Activated naive CD8-positive, alpha-beta T cell treated with anti-CD3 and anti-CD28 coated beads for 36 hours (primary cell): ENCODE data around the gene PXN. TPM values are rescaled to one million over a fixed set of nuclear protein-coding genes. Genes with fewer than 3 reads are reported as not detected.
"Not testable (repeated sequence)": the region's sequence is repeated elsewhere in the genome, so short reads cannot be mapped to it uniquely, and the experiment has no call there.

Experiments
- DNase-seq: peaks from one replicate; pipeline ENCODE4 v3.0.0; 2021
- H3K27ac Mint-ChIP-seq: one replicate; pipeline ENCODE4 v1.8.0; 2022; ENCODE audit warnings: mild to moderate bottlenecking, moderate library complexity, mixed read lengths
- H3K27me3 Mint-ChIP-seq: one replicate; pipeline ENCODE4 v1.8.0; 2022; ENCODE audit warnings: mild to moderate bottlenecking, mixed read lengths
- H3K36me3 Mint-ChIP-seq: one replicate; pipeline ENCODE4 v1.8.0; 2021; ENCODE audit warnings: mild to moderate bottlenecking, mixed read lengths
- H3K4me1 Mint-ChIP-seq: one replicate; pipeline ENCODE4 v1.8.0; 2021; ENCODE audit warnings: mixed read lengths
- H3K4me3 Mint-ChIP-seq: one replicate; pipeline ENCODE4 v1.8.0; 2022; ENCODE audit warnings: mild to moderate bottlenecking, moderate library complexity, mixed read lengths
- H3K9me3 Mint-ChIP-seq: one replicate; pipeline ENCODE4 v1.8.0; 2022; ENCODE audit warnings: mixed read lengths
- total RNA-seq, 2 experiments: library from RNA; stranded (reverse); gene quantifications; one replicate each; pipeline ENCODE4 v1.2.3, GENCODE V29; 2021

PXN gene
- total RNA-seq, 2 experiments from 2014 or later, result 37.1 to 39.2 TPM

GRCh38 chr12:120197542-120197887 is 68.0 kb downstream of the PXN start:
- Mint-ChIP-seq H3K4me3 (peak overlapping the region; percentile 92), H3K36me3 (peaks cover 66% of the 10 kb centered on the region), H3K4me1 (peaks cover 53% of the 10 kb centered on the region), H3K27ac (peak overlapping the region; percentile 99), H3K27me3 (peaks cover 16% of the 10 kb centered on the region), H3K9me3 (peaks cover 1% of the 10 kb centered on the region)
- DNase-seq, result no peak

- DNase-seq, H3K9me3 Mint-ChIP-seq: not testable (repeated sequence)
- H3K27me3 Mint-ChIP-seq, result peaks cover 16% of the 10 kb centered on the region
- peaks cover 52% of the 10 kb centered on the region for H3K4me1 Mint-ChIP-seq
- H3K4me3 Mint-ChIP-seq, result peak overlapping the region; percentile 92
- H3K27ac Mint-ChIP-seq, result peak overlapping the region; percentile 99
- H3K36me3 Mint-ChIP-seq, result peaks cover 65% of the 10 kb centered on the region
Measured at GRCh38 chr12:120196817-120197541, 68.6 kb downstream of the PXN start.

GRCh38 chr12:120196363-120196762 is 69.2 kb downstream of the PXN start:
- no peak for DNase-seq

GRCh38 chr12:120194534-120195395 is 70.8 kb downstream of the PXN start, which contains the start of gene GCN1:
Gene GCN1 (minus strand): TSS chr12:120194715. CDS start chr12:120194697, 18 bp downstream.
- Mint-ChIP-seq H3K4me3 (peak within 1 kb of the TSS; percentile 88), H3K9me3 (peaks cover 1% of the 10 kb centered on the region), H3K36me3 (peaks cover 65% of the 10 kb centered on the region), H3K27me3 (peaks cover 8% of the 10 kb centered on the region), H3K4me1 (peaks cover 55% of the 10 kb centered on the region), H3K27ac (peak within 1 kb of the TSS; percentile 93)
- DNase-seq, result peak; percentile 94

More at GRCh38 chr12:120196363-120196762, 69.2 kb downstream of the PXN start:
- Mint-ChIP-seq H3K27ac (peak overlapping the region; percentile 99), H3K27me3 (peaks cover 16% of the 10 kb centered on the region), H3K36me3 (peaks cover 68% of the 10 kb centered on the region), H3K4me3 (peak overlapping the region; percentile 88), H3K4me1 (peaks cover 58% of the 10 kb centered on the region), H3K9me3 (peaks cover 1% of the 10 kb centered on the region)

GRCh38 chr12:120194226-120194533 is 71.3 kb downstream of the PXN start:
- peaks cover 60% of the 10 kb centered on the region for H3K36me3 Mint-ChIP-seq

GRCh38 chr12:120193286-120193685 is 72.2 kb downstream of the PXN start:
- H3K4me3 Mint-ChIP-seq, result peak overlapping the region; percentile 88
- peaks cover 53% of the 10 kb centered on the region for H3K36me3 Mint-ChIP-seq
- not testable (repeated sequence) for H3K27me3 Mint-ChIP-seq, H3K9me3 Mint-ChIP-seq, DNase-seq
- H3K4me1 Mint-ChIP-seq, result peaks cover 40% of the 10 kb centered on the region
- H3K27ac Mint-ChIP-seq, result peak overlapping the region; percentile 56

More at GRCh38 chr12:120194226-120194533, 71.3 kb downstream of the PXN start:
- Mint-ChIP-seq H3K9me3 (peaks cover under 1% of the 10 kb centered on the region), H3K4me3 (peak overlapping the region; percentile 88), H3K27me3 (peaks cover 5% of the 10 kb centered on the region), H3K27ac (peak overlapping the region; percentile 91), H3K4me1 (peaks cover 49% of the 10 kb centered on the region)
- no peak for DNase-seq

- H3K27ac Mint-ChIP-seq, result no peak overlapping the region
- peaks cover 3% of the 10 kb centered on the region for H3K27me3 Mint-ChIP-seq
- H3K4me3 Mint-ChIP-seq, result no peak overlapping the region
- H3K4me1 Mint-ChIP-seq, result peaks cover 35% of the 10 kb centered on the region
- H3K36me3 Mint-ChIP-seq, result peaks cover 47% of the 10 kb centered on the region
- no peak for DNase-seq
- H3K9me3 Mint-ChIP-seq, result no peaks in the 10 kb centered on the region
Measured at GRCh38 chr12:120190985-120191480, 74.5 kb downstream of the PXN start.

- Mint-ChIP-seq H3K4me1 (peaks cover 32% of the 10 kb centered on the region), H3K36me3 (peaks cover 43% of the 10 kb centered on the region), H3K9me3 (no peaks in the 10 kb centered on the region), H3K27me3 (peaks cover 3% of the 10 kb centered on the region), H3K4me3 (no peak overlapping the region), H3K27ac (no peak overlapping the region)
- DNase-seq, result no peak
Measured at GRCh38 chr12:120190386-120190785, 75.1 kb downstream of the PXN start.

- H3K27ac Mint-ChIP-seq, result no peak overlapping the region
- H3K27me3 Mint-ChIP-seq, result no peaks in the 10 kb centered on the region
- peaks cover 34% of the 10 kb centered on the region for H3K36me3 Mint-ChIP-seq
- DNase-seq, result no peak
- H3K4me3 Mint-ChIP-seq, result no peak overlapping the region
- no peaks in the 10 kb centered on the region for H3K9me3 Mint-ChIP-seq
- peaks cover 13% of the 10 kb centered on the region for H3K4me1 Mint-ChIP-seq
Measured at GRCh38 chr12:120186654-120187053, 78.9 kb downstream of the PXN start.

GRCh38 chr12:120183211-120183631 is 82.3 kb downstream of the PXN start:
- H3K4me3 Mint-ChIP-seq, result no peak overlapping the region
- peaks cover 31% of the 10 kb centered on the region for H3K36me3 Mint-ChIP-seq
- no peak for DNase-seq
- H3K27me3 Mint-ChIP-seq, result no peaks in the 10 kb centered on the region
- peaks cover 9% of the 10 kb centered on the region for H3K4me1 Mint-ChIP-seq
- no peak overlapping the region for H3K27ac Mint-ChIP-seq
- no peaks in the 10 kb centered on the region for H3K9me3 Mint-ChIP-seq

GRCh38 chr12:120181991-120182631 is 83.4 kb downstream of the PXN start:
- Mint-ChIP-seq H3K27me3 (no peaks in the 10 kb centered on the region), H3K9me3 (no peaks in the 10 kb centered on the region), H3K4me1 (peaks cover 9% of the 10 kb centered on the region), H3K4me3 (no peak overlapping the region), H3K27ac (no peak overlapping the region), H3K36me3 (peaks cover 38% of the 10 kb centered on the region)
- DNase-seq, result no peak

GRCh38 chr12:120180975-120181374 is 84.6 kb downstream of the PXN start:
- Mint-ChIP-seq H3K4me3 (no peak overlapping the region), H3K27me3 (no peaks in the 10 kb centered on the region), H3K36me3 (peaks cover 33% of the 10 kb centered on the region), H3K4me1 (no peaks in the 10 kb centered on the region), H3K27ac (no peak overlapping the region), H3K9me3 (no peaks in the 10 kb centered on the region)
- no peak for DNase-seq

- no peak for DNase-seq
- H3K36me3 Mint-ChIP-seq, result peaks cover 34% of the 10 kb centered on the region
- no peaks in the 10 kb centered on the region for H3K27me3 Mint-ChIP-seq
- no peak overlapping the region for H3K27ac Mint-ChIP-seq
- no peak overlapping the region for H3K4me3 Mint-ChIP-seq
- H3K9me3 Mint-ChIP-seq, result no peaks in the 10 kb centered on the region
- H3K4me1 Mint-ChIP-seq, result peaks cover 5% of the 10 kb centered on the region
Measured at GRCh38 chr12:120175537-120175936, 90.0 kb downstream of the PXN start.

GRCh38 chr12:120175062-120175461 is 90.5 kb downstream of the PXN start:
- Mint-ChIP-seq H3K27ac (no peak overlapping the region), H3K36me3 (peaks cover 36% of the 10 kb centered on the region)
- DNase-seq, result no peak

GRCh38 chr12:120172053-120172452 is 93.5 kb downstream of the PXN start:
- H3K36me3 Mint-ChIP-seq, result peaks cover 33% of the 10 kb centered on the region
- no peak overlapping the region for H3K27ac Mint-ChIP-seq
- H3K4me1 Mint-ChIP-seq, result peaks cover 5% of the 10 kb centered on the region

More at GRCh38 chr12:120175062-120175461, 90.5 kb downstream of the PXN start:
- no peaks in the 10 kb centered on the region for H3K27me3 Mint-ChIP-seq
- no peak overlapping the region for H3K4me3 Mint-ChIP-seq
- H3K9me3 Mint-ChIP-seq, result no peaks in the 10 kb centered on the region
- peaks cover 5% of the 10 kb centered on the region for H3K4me1 Mint-ChIP-seq

More at GRCh38 chr12:120172053-120172452, 93.5 kb downstream of the PXN start:
- Mint-ChIP-seq H3K27me3 (no peaks in the 10 kb centered on the region), H3K9me3 (no peaks in the 10 kb centered on the region), H3K4me3 (no peak overlapping the region)
- no peak for DNase-seq
